ENCODE data around the gene RTF2. TPM values are rescaled to one million over a fixed set of nuclear protein-coding genes. Genes with fewer than 3 reads are reported as not detected.

RTF2 gene
- total RNA-seq = 62.6 and 73.3 TPM in 2 replicates

GRCh38 chr20:56468316-56469076 is at the start of gene RTF2:
Gene RTF2, plus strand, starts transcription at chr20:56468627. Its CDS starts 71 bp downstream, at chr20:56468698.

GRCh38 chr20:56524444-56524843 is 56.0 kb downstream of the RTF2 start, which contains the start of gene FAM209A:
Gene FAM209A, plus strand, starts transcription at chr20:56524744. Its CDS starts 65 bp downstream, at chr20:56524809.

GRCh38 chr20:56532946-56533345 is 64.5 kb downstream of the RTF2 start, which contains the start of gene FAM209B:
Gene FAM209B, plus strand, starts transcription at chr20:56533246. Its CDS starts 96 bp downstream, at chr20:56533342.

Small RNA genes lying within 50 kb of the gene (small RNA-seq; reads per million reads assigned to genes)
- not detected for gene RPL39P (ENCODE audit: low replicate concordance)

Other genes with a start within 250 kb of the RTF2 start
- gene MC3R, start 219.9 kb upstream of the RTF2 start, total RNA-seq = not detected in 2 replicates
- 32.0 and 41.2 TPM in 2 replicates for gene FAM210B, start 109.7 kb upstream of the RTF2 start, total RNA-seq
- gene AURKA, start 76.4 kb upstream of the RTF2 start, total RNA-seq = 3.7 and 102 TPM in 2 replicates
- 26.7 and 44.5 TPM in 2 replicates for gene CSTF1, start 76.0 kb upstream of the RTF2 start, total RNA-seq
- under 0.01 and 8.9 TPM in 2 replicates for gene CASS4, start 56.4 kb upstream of the RTF2 start, total RNA-seq
- not detected in 2 replicates for gene FAM209A, start 56.1 kb downstream of the RTF2 start, total RNA-seq
- not detected in 2 replicates for gene FAM209B, start 64.6 kb downstream of the RTF2 start, total RNA-seq
- 0.44 and 27.3 TPM in 2 replicates for gene TFAP2C, start 160.7 kb downstream of the RTF2 start, total RNA-seq